Keratinocyte (primary cell): Measurements from ENCODE around the gene TGOLN2.

Source experiments
- EZH2 ChIP-seq: IDR thresholded peaks from one replicate; pipeline ENCODE4 v1.6.1; 2012; ENCODE audit warnings: inconsistent platforms, mild to moderate bottlenecking, low read length, moderate library complexity
- TF ChIP-seq, protein P1 (sequence below), 3 experiments: IDR thresholded peaks in 1 of 3; conservative IDR thresholded peaks in 1 of 3; optimal IDR thresholded peaks in 1 of 3; 2 replicates in 2 of 3; 3 replicates in 1 of 3; pipeline versions ENCODE3 to v1.5.1; 2011; ENCODE audit warnings: low read length in 3 of 3, mild to moderate bottlenecking in 3 of 3, moderate library complexity in 2 of 3, control low read depth in 1 of 3, inconsistent platforms in 1 of 3; ENCODE audit not compliant: insufficient read depth in 2 of 3; ENCODE audit errors: extremely low read depth in 1 of 3

- TF ChIP-seq, protein P1, sequence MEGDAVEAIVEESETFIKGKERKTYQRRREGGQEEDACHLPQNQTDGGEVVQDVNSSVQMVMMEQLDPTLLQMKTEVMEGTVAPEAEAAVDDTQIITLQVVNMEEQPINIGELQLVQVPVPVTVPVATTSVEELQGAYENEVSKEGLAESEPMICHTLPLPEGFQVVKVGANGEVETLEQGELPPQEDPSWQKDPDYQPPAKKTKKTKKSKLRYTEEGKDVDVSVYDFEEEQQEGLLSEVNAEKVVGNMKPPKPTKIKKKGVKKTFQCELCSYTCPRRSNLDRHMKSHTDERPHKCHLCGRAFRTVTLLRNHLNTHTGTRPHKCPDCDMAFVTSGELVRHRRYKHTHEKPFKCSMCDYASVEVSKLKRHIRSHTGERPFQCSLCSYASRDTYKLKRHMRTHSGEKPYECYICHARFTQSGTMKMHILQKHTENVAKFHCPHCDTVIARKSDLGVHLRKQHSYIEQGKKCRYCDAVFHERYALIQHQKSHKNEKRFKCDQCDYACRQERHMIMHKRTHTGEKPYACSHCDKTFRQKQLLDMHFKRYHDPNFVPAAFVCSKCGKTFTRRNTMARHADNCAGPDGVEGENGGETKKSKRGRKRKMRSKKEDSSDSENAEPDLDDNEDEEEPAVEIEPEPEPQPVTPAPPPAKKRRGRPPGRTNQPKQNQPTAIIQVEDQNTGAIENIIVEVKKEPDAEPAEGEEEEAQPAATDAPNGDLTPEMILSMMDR (optimal IDR thresholded peaks at IDR 0.05 in 1 of 3, IDR thresholded peaks at IDR 0.05 in 1 of 3, conservative IDR thresholded peaks at IDR 0.05 in 1 of 3; ENCODE audit: extremely low read depth in 1 of 3, insufficient read depth in 2 of 3, low read length in 3 of 3) = no peak
- TF ChIP-seq EZH2 = no peak
These were observed 498 bp downstream of the TGOLN2 start for GRCh38 chr2:85327160-85327821.
